ENCODE measurements around the gene USP2.

USP2 gene

GRCh38 chr11:119332111-119332765 is 49.3 kb downstream of the USP2 start:
- in situ Hi-C loops (cut with MboI; ENCODE audit: low sequenced_read_pairs) = no loop called here

DNA sequence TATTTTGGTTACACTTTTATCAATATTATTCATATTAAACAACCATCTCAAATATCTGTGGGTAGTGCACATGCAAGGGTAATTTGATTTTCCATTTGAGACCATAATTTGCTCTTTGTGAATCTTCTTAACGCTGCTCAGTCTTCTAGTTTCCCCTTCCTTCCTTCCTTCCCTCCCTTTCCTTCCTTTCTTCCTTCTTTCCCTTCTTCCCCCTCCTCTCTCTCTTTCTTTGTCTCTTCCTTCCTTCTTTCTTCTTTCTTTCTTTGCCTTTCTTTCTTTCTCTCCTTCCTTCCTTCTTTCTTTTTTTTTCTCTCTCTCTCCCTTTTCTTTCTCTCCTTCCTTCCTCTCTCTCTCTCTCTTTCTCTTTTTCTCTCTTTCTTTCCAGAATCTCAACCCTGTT is 51.3 kb downstream of the USP2 start:
- in situ Hi-C loops (cut with MboI; ENCODE audit: low sequenced_read_pairs) = no loop called here

- in situ Hi-C loops (cut with MboI; ENCODE audit: low sequenced_read_pairs) = no loop called here
Measured at GRCh38 chr11:119329320-119329719, 52.2 kb downstream of the USP2 start.

DNA sequence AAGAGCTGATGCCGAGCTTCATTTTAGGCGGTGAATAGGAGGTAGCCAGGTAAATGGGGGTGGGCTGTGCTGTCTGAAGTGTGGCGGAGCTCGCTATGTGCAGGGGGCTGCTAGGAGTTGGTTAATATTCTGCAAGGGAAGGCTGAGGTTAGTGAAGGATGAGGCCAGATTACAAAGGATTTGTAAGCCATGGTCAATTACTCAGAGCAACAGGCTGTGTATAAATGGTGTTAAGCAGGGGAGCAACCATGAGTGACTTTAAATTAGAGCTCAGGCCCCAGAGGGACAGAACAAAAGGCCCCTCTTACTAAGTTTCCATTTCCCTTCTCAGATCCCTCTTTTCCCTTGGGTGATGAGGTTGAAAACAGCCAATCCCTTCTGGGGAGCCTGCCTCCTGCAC is 57.3 kb downstream of the USP2 start:
- in situ Hi-C loops (cut with MboI; ENCODE audit: low sequenced_read_pairs) = no loop called here

DNA sequence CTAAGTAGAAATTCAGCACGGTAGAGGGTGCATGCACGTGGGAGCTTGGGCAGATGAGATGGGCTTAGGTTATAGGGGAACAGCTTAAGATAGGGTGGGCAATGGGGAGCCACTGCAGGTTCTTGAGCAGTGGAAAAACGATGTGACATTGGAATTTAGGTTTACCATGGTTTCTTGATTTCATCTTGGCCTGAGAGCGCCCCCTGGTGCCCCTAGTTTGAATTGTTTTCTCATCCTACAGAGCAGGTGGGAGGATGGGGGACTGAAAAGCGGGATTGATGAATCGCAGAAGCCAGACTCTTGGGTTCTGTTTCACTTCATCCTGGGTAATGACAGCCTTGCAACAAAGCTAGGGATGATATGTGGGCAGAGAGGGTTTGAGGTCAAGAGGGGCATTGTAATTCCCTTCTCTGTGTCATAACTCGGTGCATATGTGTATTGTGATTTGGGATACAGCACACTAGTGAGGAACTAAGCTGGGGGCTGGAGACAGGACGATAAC is 57.9 kb downstream of the USP2 start:
- in situ Hi-C loops (cut with MboI; ENCODE audit: low sequenced_read_pairs) = no loop called here

DNA sequence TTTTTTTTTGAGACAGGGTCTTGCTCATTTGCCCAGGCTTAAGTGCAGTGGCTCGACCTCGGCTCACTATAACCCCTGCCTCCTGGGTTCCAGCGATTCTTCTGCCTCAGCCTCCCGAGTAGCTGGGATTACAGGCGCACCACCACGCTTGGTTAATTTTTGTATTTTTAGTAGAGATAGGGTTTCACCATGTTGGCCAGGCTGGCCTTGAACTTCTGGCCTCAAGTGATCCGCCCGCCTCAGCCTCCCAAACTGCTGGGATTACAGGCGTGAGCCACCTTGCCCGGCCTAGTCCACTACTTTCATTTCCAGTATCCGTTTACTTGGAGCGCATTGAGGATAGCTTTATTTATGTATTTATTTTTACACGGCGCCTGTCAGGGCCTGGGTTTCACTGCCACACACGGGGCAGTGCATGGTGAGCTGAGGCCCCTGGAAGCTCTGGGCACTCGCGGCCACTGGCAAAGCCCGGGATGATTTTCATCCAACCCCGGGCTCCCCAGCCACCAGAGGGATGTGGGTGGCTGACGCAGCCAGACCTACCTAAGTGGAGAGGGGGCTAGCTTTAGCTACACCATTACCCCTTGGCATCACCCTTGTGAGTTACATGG is 58.5 kb downstream of the USP2 start:
- in situ Hi-C loops (cut with MboI; ENCODE audit: low sequenced_read_pairs) = no loop called here

GRCh38 chr11:119322360-119322739 is 59.1 kb downstream of the USP2 start:
- in situ Hi-C loops (cut with MboI; ENCODE audit: low sequenced_read_pairs) = no loop called here

GRCh38 chr11:119320776-119321524 is 60.5 kb downstream of the USP2 start:
- in situ Hi-C loops (cut with MboI; ENCODE audit: low sequenced_read_pairs) = no loop called here

DNA sequence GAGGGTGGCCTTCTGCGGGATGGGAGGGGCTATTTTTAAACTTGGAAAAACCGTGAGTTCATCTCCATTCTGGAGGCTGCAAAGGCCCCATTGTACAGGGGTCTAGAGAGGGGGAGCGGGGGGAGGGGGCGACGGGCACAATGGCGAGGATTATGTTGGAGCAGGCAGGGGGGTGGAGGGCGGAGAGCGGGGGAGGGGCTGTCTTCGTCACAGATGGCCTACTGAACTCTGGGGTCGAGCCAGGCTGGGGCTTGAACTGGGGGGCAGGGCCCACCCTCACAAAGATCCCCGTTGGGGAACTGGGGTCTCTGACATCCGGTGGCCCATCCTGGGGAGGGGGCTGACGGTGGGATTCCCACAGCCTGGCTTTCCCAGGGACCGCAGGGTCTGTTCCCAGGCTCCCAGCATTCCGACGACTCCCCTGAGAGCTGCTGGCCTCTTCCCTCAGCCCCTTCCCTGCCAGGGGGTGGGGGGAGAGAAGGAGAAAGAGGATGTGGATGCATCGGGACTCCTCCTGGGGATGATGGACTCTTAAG is 61.2 kb downstream of the USP2 start:
- in situ Hi-C loops (cut with MboI; ENCODE audit: low sequenced_read_pairs) = no loop called here

- in situ Hi-C loops (cut with MboI; ENCODE audit: low sequenced_read_pairs) = no loop called here
Measured at GRCh38 chr11:119319700-119320239, 61.7 kb downstream of the USP2 start.

- in situ Hi-C loops (cut with MboI; ENCODE audit: low sequenced_read_pairs) = no loop called here
Measured at GRCh38 chr11:119319136-119319699, 62.3 kb downstream of the USP2 start.

GRCh38 chr11:119318240-119319135 is 63.0 kb downstream of the USP2 start:
- in situ Hi-C loops (cut with MboI; ENCODE audit: low sequenced_read_pairs) = no loop called here

DNA sequence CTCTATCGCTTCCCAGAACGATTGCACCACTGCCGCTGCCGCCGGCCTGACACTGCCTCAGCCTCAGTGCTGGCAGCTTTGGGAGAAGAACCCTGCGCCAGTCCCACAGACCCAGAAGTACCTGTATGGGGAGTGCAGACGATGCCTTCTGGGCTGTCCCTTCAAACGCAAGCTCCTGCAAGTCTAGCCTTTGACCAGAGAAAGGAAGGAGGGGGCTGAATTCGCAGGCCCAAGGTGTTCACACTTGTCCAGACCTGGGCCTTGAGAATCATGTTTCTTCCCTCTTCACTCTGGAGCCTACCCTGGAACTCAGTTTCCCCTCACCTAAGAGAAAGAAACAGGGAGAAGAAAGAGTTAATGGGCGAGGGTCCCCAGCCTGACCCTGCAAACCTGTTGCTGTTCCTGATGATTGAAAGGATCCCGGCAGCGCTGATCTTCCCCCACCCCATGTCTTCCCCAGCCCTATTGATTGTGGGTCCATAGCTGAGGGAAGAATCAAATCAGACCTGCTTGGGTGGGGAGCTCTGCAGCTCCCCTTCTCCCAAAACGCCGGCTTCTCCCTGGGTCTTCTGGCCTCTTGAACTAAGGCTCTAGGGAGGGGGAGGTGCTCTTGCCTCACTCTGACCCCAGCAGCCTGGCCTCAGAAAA is 63.8 kb downstream of the USP2 start:
- in situ Hi-C loops (cut with MboI; ENCODE audit: low sequenced_read_pairs) = no loop called here

- in situ Hi-C loops (cut with MboI; ENCODE audit: low sequenced_read_pairs) = no loop called here
Measured at GRCh38 chr11:119316729-119317591, 64.5 kb downstream of the USP2 start, which contains the start of gene MCAM. MCAM (minus strand) TSS chr11:119317130; CDS start chr11:119317101, 29 bp downstream.

DNA sequence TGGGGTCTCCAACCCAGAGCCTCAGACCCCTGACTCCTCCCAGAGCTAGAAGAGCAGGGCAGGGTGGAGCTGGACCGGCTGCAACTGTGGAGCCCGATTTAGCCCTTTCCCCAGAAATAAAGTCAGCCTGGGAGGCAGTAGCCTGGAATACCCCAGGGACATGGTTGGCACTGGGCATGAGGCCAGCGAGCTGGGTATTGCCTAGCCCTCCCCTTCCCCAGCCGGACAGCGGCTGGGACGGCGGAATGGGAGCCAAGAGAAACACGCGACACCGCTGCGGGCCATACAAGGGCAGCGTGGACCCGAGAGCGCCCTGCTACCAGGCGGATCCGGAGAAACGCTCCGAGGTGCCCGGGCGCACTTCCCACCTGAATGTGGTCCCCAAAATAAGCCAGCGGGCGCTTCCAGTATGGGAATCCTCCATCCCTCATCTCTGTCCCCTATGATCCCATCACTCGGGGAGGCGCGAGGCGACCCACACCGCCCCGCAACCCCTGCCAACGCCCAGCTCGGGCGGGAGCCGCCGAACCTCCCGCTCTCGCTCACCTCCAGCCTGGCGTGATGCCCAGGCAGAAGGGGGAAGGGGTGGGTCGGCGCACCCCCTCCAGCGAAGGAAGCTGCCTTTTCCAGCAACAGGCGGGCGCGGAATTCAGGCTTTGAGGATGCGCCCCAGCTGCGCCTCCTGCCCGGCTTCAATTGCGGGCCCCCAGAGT is 65.3 kb downstream of the USP2 start:
- in situ Hi-C loops (cut with MboI; ENCODE audit: low sequenced_read_pairs) = no loop called here

- in situ Hi-C loops (cut with MboI; ENCODE audit: low sequenced_read_pairs) = no loop called here
Measured at GRCh38 chr11:119315131-119316015, 66.1 kb downstream of the USP2 start.

DNA sequence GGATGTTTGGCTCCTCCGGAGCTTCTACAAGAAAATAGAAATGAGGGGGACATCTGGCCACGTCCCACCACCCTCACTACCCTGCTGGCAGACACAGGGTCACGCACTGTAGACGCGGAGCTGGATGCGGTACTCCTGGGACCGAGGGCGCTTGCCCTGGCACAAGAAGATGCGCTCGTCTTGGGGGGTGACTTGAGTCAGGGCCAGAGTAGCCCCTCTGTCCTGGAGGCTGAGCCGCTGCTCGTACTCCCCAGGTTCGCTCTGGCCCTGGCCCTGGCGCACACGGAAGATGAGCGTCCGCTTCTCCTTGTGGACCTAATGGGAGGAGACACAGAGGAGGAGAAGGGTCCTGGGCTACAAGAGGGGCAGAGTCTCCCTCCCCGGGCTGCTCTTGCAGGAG is 66.8 kb downstream of the USP2 start:
- in situ Hi-C loops (cut with MboI; ENCODE audit: low sequenced_read_pairs) = no loop called here
